ENCODE data around the gene RALGAPA2.

DNA sequence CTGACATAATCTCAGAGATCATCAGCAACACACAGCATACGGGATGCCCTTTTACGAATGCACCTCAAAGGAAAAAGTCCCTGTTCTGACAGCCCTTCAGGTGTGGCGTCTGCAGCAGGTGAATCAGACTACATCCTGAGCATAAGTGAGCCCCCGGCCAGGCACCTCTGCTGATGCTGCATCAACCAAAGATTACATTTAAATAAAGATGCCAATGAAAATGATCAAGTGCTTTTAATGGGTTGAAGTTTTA lies 285.9 kb downstream of the RALGAPA2 start:
- TF ChIP-seq, protein P1, sequence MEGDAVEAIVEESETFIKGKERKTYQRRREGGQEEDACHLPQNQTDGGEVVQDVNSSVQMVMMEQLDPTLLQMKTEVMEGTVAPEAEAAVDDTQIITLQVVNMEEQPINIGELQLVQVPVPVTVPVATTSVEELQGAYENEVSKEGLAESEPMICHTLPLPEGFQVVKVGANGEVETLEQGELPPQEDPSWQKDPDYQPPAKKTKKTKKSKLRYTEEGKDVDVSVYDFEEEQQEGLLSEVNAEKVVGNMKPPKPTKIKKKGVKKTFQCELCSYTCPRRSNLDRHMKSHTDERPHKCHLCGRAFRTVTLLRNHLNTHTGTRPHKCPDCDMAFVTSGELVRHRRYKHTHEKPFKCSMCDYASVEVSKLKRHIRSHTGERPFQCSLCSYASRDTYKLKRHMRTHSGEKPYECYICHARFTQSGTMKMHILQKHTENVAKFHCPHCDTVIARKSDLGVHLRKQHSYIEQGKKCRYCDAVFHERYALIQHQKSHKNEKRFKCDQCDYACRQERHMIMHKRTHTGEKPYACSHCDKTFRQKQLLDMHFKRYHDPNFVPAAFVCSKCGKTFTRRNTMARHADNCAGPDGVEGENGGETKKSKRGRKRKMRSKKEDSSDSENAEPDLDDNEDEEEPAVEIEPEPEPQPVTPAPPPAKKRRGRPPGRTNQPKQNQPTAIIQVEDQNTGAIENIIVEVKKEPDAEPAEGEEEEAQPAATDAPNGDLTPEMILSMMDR (IDR thresholded peaks at IDR 0.05) = no peak
- no peak for TF ChIP-seq POLR2A (IDR thresholded peaks at IDR 0.05)
- no peak for TF ChIP-seq EP300 (IDR thresholded peaks at IDR 0.05)

All from ovary (tissue), 3 donors.